ENCODE measurements around the gene DEFB128.

Gene DEFB128

GRCh38 chr20:168876-169275 lies 20.6 kb downstream of the DEFB128 start:
- no peak for TF ChIP-seq TAF1 (IDR thresholded peaks at IDR 0.05; ENCODE audit: low read depth, low read length)
- no peak for TF ChIP-seq POU2F2 (IDR thresholded peaks at IDR 0.05; ENCODE audit: low read depth, low read length)
- TF ChIP-seq POLR2AphosphoS5 (IDR thresholded peaks at IDR 0.05; ENCODE audit: low read depth, low read length): no peak
- TF ChIP-seq SPI1 (IDR thresholded peaks at IDR 0.05; ENCODE audit: low read depth, low read length): no peak
- TF ChIP-seq PAX5 (IDR thresholded peaks at IDR 0.05; ENCODE audit: insufficient read depth, low read length, severe bottlenecking): no peak
- TF ChIP-seq POLR2A (IDR thresholded peaks at IDR 0.05; ENCODE audit: low read depth, low read length): no peak
- DNase-seq (ENCODE audit: insufficient read length, low spot score): no peak
- no peak for FAIRE-seq

- FAIRE-seq (no peak), DNase-seq (ENCODE audit: insufficient read length, low spot score) (no peak)
- no peak for TF ChIP-seq PAX5 (IDR thresholded peaks at IDR 0.05; ENCODE audit: insufficient read depth, low read length, severe bottlenecking)
- TF ChIP-seq POLR2AphosphoS5 (IDR thresholded peaks at IDR 0.05; ENCODE audit: low read depth, low read length): no peak
- no peak for TF ChIP-seq TAF1 (IDR thresholded peaks at IDR 0.05; ENCODE audit: low read depth, low read length)
- TF ChIP-seq POU2F2 (IDR thresholded peaks at IDR 0.05; ENCODE audit: low read depth, low read length): no peak
- TF ChIP-seq POLR2A (IDR thresholded peaks at IDR 0.05; ENCODE audit: low read depth, low read length): no peak
- TF ChIP-seq SPI1 (IDR thresholded peaks at IDR 0.05; ENCODE audit: low read depth, low read length): no peak
Measured at GRCh38 chr20:164618-165017, 24.9 kb downstream of the DEFB128 start.

- FAIRE-seq (no peak), DNase-seq (ENCODE audit: insufficient read length, low spot score) (no peak)
- TF ChIP-seq SPI1 (IDR thresholded peaks at IDR 0.05; ENCODE audit: low read depth, low read length): no peak
- no peak for TF ChIP-seq PAX5 (IDR thresholded peaks at IDR 0.05; ENCODE audit: insufficient read depth, low read length, severe bottlenecking)
- no peak for TF ChIP-seq TAF1 (IDR thresholded peaks at IDR 0.05; ENCODE audit: low read depth, low read length)
Measured at GRCh38 chr20:157154-157553, 32.4 kb downstream of the DEFB128 start, which contains the start of gene DEFB127. TSS of gene DEFB127 (plus strand) at chr20:157454. CDS start at chr20:157545, 91 bp downstream.

GRCh38 chr20:152131-152530 lies 37.4 kb downstream of the DEFB128 start:
- no peak for FAIRE-seq
- TF ChIP-seq POLR2AphosphoS5 (IDR thresholded peaks at IDR 0.05; ENCODE audit: low read depth, low read length) (no peak), POLR2A (IDR thresholded peaks at IDR 0.05; ENCODE audit: low read depth, low read length) (no peak), SPI1 (IDR thresholded peaks at IDR 0.05; ENCODE audit: low read depth, low read length) (no peak), POU2F2 (IDR thresholded peaks at IDR 0.05; ENCODE audit: low read depth, low read length) (no peak), PAX5 (IDR thresholded peaks at IDR 0.05; ENCODE audit: insufficient read depth, low read length, severe bottlenecking) (no peak), TAF1 (IDR thresholded peaks at IDR 0.05; ENCODE audit: low read depth, low read length) (no peak)
- DNase-seq (ENCODE audit: insufficient read length, low spot score): no peak

- no peak for DNase-seq (ENCODE audit: insufficient read length, low spot score)
- no peak for TF ChIP-seq SPI1 (IDR thresholded peaks at IDR 0.05; ENCODE audit: low read depth, low read length)
- FAIRE-seq: no peak
Measured at GRCh38 chr20:145877-146276, 43.6 kb downstream of the DEFB128 start.

- TF ChIP-seq POLR2AphosphoS5 (IDR thresholded peaks at IDR 0.05; ENCODE audit: low read depth, low read length) (no peak), SPI1 (IDR thresholded peaks at IDR 0.05; ENCODE audit: low read depth, low read length) (no peak), POLR2A (IDR thresholded peaks at IDR 0.05; ENCODE audit: low read depth, low read length) (no peak), TAF1 (IDR thresholded peaks at IDR 0.05; ENCODE audit: low read depth, low read length) (no peak), PAX5 (IDR thresholded peaks at IDR 0.05; ENCODE audit: insufficient read depth, low read length, severe bottlenecking) (no peak), POU2F2 (IDR thresholded peaks at IDR 0.05; ENCODE audit: low read depth, low read length) (no peak)
- DNase-seq (ENCODE audit: insufficient read length, low spot score) (no peak), FAIRE-seq (no peak)
Measured at GRCh38 chr20:142290-142689, 47.2 kb downstream of the DEFB128 start, which contains the start of gene DEFB126. TSS of gene DEFB126 (plus strand) at chr20:142590. CDS start at chr20:142629, 39 bp downstream.
